Activated naive CD4-positive, alpha-beta T cell treated with anti-CD3 and anti-CD28 coated beads, Interleukin-2, amount 50 U/mL, for 16 hours (primary cell): ENCODE data around the gene TANC1.

Experiments used
- DNase-seq: peaks from one replicate; pipeline ENCODE4 v3.0.0-alpha.2; 2020

The TANC1 gene

GRCh38 chr2:159148901-159149300, 180.5 kb downstream of the TANC1 start:
- DNase-seq: no peak

- no peak for DNase-seq
Measured at GRCh38 chr2:159149747-159150146, 181.3 kb downstream of the TANC1 start.

- DNase-seq: no peak
Measured at GRCh38 chr2:159150280-159150746, 181.9 kb downstream of the TANC1 start.

GRCh38 chr2:159151198-159152127, 183.0 kb downstream of the TANC1 start:
- no peak for DNase-seq

GRCh38 chr2:159152128-159152778, 183.8 kb downstream of the TANC1 start:
- DNase-seq: no peak

GRCh38 chr2:159153063-159153462, 184.6 kb downstream of the TANC1 start:
- DNase-seq: no peak

- DNase-seq: no peak
Measured at GRCh38 chr2:159153463-159153862, 185.0 kb downstream of the TANC1 start.

GRCh38 chr2:159153951-159154350, 185.5 kb downstream of the TANC1 start:
- DNase-seq: no peak

- DNase-seq: no peak
Measured at GRCh38 chr2:159154366-159154765, 185.9 kb downstream of the TANC1 start.

GRCh38 chr2:159155320-159155719, 186.9 kb downstream of the TANC1 start:
- no peak for DNase-seq

- no peak for DNase-seq
Measured at GRCh38 chr2:159155791-159156190, 187.4 kb downstream of the TANC1 start.

- DNase-seq: no peak
Measured at GRCh38 chr2:159156834-159157233, 188.4 kb downstream of the TANC1 start.

GRCh38 chr2:159157361-159158209, 189.1 kb downstream of the TANC1 start:
- DNase-seq: no peak

GRCh38 chr2:159160412-159160811, 192.0 kb downstream of the TANC1 start:
- DNase-seq: no peak

GRCh38 chr2:159160954-159161353, 192.5 kb downstream of the TANC1 start:
- no peak for DNase-seq

GRCh38 chr2:159163930-159164329, 195.5 kb downstream of the TANC1 start:
- no peak for DNase-seq

- no peak for DNase-seq
Measured at GRCh38 chr2:159164457-159164911, 196.0 kb downstream of the TANC1 start.

- DNase-seq: no peak
Measured at GRCh38 chr2:159165048-159165447, 196.6 kb downstream of the TANC1 start.

- DNase-seq: no peak
Measured at GRCh38 chr2:159168707-159169106, 200.3 kb downstream of the TANC1 start.

- no peak for DNase-seq
Measured at GRCh38 chr2:159169187-159169586, 200.7 kb downstream of the TANC1 start.

- DNase-seq: no peak
Measured at GRCh38 chr2:159172403-159172802, 204.0 kb downstream of the TANC1 start.

- no peak for DNase-seq
Measured at GRCh38 chr2:159174759-159175158, 206.3 kb downstream of the TANC1 start.

- no peak for DNase-seq
Measured at GRCh38 chr2:159175182-159175581, 206.7 kb downstream of the TANC1 start.
